NCI-H345 (cell line): ENCODE results near the gene NUDT21.
"Not testable (repeated sequence)": the region's sequence is repeated elsewhere in the genome, so short reads cannot be mapped to it uniquely, and the experiment has no call there.

ENCODE experiments used
- DNase-seq: peaks from one replicate; lab custom pipeline; 2025; lab: John Stamatoyannopoulos, UW

The NUDT21 gene

DNA sequence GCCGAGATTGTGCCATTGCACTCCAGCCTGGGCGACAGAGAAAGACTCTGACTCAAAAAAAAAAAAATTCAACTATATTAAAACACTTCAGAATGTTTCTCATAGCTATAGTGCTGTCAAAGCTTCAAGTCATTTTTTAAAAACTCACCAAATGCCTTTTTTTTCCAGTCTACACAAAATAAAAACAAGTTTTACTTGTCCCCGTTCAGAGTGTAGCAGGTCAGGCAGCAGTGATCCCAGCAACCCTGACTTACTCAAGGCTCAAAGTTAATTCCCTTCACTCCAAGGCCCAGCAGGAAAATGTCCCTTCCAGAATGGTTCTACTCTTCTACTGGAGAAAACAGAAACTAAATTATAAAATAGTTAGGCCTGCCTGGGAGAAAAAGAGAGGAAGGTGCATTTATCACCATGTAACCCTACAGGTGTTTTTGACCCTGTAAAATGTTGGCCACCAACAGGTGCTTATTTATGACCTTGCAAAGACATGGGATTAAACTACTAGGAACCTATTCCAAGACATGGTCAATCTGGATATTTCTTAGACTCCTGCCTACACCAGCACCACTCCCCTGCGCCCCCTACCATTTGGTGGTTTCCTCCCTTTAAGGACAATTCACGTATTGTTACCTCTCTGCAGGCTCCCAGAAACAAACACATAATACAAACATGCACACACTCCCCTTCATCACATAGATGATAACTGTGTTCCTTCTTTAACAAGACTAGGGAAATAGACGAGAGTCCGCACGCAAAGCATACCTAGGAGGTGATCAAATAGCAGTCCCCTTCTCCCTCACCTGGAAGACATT is 31.2 kb downstream of the NUDT21 start:
- no peak for DNase-seq

DNA sequence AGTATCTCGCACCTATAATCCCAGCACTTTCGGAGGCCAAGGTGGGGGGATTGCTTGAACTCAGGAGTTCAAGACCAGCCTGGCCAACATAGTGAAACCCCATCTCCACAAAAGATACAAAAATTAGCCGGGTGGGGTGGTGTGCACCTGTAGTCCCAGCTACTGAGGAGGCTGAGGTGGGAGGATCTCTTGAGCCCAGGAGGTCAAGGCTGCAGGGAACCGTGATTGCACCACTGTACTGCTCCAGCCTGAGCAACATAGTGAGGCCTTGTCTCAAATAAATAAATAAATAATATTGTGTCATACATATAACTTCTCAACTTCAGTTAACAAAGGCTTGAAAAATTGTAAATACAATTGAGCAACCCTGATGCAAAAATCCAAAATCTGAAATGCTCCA is 34.0 kb downstream of the NUDT21 start:
- no peak for DNase-seq

DNA sequence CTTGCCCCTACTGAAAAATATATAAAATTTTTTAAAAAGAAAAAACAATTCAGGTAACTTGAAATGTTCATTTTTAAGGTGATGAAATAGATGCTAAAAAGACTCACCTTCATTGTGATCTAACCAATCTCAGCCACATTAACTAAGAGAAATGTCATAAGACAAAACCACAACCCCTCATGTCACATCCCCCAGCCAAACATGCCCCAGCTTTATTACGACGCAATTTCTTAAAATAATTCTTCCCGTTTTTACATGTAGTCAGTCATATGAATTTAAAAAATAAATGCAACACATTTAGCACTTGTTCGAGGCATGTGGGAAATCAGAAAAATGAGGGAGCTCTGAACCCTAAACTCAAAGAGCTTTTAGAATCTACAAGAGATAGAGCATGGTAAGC is 35.3 kb downstream of the NUDT21 start:
- DNase-seq: no peak

DNA sequence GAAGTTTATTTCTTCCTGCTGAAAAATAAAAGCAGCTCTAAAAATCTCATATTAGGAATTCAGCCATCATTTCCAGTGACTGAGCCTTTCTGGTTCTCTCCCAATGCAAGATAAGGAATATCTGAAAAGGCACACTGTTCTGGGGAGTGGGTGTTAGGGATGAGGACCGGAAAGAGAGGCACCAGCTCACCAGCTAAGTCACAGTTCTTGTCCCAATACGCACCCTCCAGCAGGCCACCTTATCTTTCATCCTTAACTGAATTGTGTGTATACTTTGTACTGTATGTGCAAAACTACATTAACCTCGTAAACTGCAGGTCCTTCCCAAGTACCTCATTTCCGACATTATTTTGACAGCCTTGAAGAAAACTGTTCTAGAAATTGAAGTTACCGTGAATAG is 36.8 kb downstream of the NUDT21 start:
- no peak for DNase-seq

DNA sequence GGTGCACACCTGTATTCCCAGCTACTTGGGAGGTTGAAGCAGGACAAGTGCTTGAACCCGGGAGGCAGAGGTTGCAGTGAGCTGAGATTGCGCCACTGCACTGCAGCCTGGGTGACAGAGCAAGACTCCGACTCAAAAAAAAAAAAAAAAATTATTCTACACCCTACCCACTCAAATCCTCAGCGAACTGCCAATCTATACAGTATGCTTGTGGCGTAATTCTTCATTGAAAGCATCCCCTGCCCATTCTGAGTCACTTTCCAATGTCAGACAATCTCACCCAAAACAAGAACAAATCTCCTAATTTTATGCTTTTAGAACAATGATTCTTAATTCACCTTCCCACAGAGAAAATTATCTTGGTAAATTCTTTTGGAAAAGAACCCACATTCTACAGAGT is 37.8 kb downstream of the NUDT21 start:
- DNase-seq: no peak

DNA sequence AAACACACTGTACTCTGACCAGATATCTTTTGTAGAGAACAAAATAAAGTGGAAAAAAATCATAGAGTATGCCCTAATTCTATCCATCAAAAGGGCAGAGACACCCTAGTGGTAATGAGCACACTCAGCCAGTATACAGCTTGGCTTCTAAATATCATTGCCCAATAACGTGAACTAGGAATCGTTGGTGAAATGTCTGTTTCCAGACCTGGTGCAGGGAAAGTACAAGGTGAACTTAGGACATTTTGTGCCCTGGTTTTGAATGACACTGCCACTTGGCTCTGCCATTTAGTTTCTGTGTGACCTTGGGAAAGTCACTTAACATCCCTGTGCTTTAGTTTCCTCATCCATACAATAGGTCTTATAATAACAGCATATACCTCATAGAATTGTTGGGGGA is 39.5 kb downstream of the NUDT21 start:
- DNase-seq: no peak

DNA sequence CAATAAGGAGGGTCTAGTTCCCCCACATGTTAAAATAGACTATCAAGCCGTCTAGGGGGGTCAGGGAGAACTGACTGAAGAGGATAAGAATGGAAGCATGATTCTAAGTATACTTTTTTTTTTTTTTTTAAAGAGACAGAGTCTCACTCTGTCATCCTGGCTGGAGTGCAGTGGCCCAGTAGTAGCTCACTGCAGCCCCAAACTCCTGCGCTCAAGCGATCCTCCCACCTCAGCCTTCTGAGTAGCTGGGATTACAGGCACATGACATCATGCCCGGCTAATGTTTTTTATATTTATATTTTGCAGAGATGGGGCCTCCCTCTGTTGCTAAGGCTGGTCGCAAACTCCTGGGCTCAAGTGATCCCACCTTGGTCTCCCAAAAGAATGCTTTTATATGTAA is 40.0 kb downstream of the NUDT21 start:
- DNase-seq: no peak

DNA sequence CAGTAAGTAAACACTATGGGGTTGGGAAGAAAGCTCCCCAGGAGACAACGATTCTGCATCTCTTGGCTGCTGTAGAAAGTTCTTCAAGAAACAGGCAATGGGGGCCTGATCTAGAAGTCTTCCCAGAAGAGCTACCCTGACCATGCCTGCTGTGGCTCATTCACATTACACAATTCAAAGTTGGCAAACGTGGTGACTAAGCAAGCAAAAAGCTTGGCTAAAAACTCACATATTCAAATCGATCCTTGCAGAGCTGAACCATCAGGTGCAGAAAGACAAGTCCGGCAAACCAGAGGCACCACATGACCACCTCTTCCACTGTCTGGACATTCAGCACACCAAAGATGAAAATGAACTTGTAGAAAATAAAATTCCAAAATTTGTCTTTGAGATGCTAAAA is 41.9 kb downstream of the NUDT21 start:
- DNase-seq: no peak

DNA sequence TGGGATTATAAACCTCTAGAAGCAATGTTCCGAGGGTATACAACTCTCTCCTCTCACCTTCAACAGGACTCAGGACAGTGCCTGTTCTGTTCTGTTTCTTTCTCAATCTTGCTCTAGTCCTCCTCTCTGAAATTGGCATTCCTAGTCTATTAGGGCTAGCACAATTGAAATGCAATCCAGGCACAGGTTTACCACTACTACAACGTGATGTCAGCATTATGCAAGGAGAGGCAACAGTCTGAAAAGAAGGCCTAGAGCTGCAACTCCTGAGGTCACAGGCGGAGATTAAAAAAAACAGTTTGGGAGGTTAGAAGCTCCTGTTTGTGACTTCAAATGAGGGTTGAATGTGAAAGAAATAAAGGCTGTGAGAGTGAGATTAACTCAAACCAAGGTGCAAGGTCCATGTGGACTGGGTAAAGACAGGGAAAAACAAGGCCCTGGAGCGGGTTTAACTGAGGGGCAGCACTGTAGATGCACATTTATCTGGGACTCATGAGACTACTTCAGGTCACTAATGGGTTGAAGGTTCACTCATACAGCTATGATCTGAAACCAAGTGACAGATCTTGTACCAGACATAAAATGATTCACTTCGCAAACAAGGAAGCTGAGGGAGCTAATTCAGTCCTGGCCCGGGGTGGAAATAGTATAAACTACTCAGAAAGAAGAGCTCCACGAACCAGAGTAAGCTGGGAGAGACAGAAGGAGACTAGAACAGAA is 42.6 kb downstream of the NUDT21 start:
- DNase-seq: no peak

DNA sequence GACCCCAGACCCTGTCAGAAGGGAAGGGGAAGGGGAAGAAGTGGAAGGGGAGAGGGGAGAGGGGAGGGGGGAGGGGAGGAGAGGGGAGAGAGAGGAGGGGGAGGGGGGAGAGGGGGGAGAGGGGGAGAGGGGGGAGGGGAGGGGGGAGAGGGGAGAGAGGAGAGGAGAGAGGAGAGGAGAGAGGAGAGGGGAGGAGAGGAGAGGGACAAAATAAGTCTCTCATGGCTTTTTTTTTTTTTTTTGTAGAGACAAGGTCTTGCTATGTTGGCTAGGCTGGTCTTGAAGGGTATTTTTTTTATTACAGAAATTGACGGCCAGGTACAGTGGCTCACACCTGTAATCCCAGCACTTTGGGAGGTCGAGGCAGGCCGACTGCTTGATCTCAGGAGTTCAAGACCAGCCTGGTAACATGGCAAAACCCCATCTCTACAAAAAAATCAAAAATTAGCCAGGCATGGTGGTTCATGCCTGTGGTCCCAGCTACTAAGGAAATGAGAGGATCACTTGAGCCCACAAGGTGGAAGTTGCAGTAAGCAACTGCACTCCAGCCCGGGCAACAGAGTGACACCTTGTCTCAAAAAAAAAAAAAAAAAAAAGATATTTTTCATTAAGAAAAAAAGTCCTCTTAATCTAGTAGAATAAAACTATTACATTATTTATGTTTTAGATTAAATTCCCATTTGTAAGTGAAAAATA is 45.0 kb downstream of the NUDT21 start:
- DNase-seq: no peak

DNA sequence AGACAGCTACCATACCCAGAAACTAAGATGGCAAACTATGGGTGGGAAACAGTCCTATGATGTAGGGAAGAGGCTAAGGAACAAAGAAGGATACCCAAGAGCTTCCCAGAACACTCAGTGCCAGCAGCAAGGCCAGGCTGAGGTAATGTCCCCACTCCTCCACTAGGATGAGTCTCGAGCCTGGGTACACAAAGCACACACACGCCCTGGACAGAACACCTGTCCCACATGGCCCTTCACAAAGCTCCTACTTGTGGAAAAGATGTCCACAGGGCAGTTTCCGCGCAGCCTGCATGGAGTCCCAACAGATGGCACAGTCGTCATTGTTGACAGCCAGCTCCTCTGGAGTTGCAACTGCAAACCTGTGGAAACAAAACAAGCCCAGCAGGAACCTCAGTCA is 49.6 kb downstream of the NUDT21 start:
- DNase-seq: peak; percentile 81

DNA sequence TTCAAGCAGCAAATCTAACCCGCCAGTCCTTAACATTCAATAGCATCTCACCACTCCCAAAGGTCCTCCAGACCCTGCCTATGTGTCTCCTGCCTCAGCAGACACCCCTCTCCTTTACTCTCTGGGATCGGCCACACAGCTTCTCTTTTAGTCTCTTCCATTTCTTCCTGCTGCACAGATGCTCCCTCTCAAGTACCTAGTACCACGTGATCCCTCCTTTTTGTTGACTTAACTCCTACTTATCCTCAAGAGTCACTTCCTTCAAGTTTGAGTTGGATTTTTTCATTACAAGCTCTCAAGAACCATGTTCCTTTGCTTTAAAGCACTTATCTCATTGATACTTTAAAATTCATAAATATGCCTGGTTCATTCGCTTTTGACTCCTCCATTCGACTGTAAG is 50.7 kb downstream of the NUDT21 start:
- no peak for DNase-seq

DNA sequence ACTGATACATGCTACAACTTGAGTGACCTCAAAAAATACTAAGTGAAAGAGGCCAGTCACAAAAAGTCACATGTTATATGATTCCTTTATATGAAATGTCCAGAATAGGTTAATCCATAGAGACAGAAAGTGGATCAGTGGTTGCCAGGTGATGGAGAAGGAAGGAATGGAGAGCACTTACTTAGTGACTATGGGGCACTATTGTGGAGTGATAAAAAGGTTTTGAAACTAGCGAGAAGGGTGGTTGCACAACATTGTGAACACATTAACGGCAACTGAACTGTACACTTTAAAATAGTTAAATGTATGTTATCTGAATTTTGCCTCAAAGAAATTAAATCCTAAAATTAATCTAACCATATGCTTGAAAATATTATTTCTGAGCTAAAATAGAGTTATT is 51.6 kb downstream of the NUDT21 start:
- DNase-seq: no peak

DNA sequence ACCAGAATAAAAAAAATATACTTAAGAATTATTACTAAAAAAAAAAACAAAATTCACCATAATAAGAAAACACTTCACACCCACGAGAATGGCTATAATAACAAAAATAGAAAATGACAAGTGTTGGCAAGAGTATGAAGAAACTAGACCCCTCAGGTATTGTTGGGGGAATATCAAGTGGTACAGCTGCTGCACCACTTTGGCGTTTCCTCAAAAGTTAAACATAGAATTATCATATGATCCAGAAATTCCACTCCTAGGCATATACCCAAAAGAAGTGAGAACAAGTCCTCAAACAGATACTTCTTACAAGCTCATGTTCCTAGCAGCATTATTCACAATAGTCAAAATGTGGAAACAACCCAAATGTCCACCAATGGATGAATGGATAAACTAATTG is 52.1 kb downstream of the NUDT21 start:
- no peak for DNase-seq

DNA sequence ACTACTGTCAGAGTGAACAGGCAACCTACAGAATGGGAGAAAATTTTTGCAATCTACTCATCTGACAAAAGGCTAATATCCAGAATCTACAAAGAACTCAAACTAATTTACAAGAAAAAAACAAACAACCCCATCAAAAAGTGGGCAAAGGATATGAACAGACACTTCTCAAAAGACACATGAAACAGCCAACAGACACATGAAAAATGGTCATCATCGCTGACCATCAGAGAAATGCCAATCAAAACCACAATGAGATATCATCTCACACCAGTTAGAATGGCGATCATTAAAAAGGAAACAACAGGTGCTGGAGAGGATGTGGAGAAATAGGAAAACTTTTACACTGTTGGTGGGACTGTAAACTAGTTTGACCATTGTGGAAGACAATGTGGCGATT is 54.4 kb downstream of the NUDT21 start:
- DNase-seq: not testable (repeated sequence)

DNA sequence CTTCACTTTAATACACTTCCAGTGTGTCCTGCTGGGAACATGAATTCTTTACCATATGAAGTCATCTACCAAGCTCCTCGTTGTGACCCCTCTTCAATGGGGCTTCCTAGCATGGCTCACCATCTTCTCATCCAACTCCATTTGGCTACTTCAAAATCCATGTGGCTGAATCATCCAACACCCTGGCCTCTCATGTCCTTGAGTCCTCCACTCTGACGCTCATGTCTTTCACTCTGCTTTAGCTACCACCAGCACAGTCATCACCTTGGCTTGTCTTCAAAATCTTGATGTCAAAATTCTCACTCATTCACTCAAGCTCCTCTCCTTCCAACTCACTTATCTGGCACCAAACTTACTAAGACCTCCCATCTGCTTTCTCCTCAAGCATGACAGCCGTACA is 61.6 kb downstream of the NUDT21 start:
- no peak for DNase-seq

DNA sequence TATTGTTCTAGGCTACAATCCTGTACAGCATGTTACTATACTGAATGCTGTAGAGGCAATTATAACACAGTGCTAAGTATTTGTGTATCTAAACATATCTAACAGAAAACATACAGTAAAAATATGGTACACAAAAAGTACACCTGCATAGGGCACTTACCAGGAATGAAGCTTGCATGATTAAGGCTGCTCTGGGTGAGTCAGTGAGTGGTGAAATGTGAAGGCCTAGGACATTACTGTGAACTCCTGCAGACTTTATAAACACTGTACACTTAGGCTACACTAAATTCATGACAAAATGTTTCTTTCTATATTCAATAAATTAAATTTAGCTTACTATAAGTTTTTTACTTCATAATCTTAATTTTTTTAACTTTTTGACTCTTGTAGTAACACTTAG is 62.9 kb downstream of the NUDT21 start:
- no peak for DNase-seq

DNA sequence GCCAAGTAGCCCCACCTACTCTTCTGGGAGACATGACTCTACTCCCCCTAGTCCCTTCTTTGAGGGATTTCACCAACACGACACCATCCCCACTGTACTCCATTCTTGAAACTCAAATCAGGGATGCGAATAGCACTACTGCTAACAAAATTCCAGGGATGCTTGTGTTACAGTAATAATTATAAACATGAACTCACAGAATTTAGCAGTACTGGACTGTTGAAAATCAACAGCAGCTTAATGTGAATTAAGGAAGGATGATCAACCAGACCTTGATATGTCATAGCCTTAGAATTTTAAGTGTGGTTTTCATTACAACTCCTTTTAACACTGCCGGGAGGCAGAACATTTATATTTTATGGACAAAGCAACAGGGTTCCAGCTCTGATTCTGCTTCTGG is 63.7 kb downstream of the NUDT21 start:
- no peak for DNase-seq

DNA sequence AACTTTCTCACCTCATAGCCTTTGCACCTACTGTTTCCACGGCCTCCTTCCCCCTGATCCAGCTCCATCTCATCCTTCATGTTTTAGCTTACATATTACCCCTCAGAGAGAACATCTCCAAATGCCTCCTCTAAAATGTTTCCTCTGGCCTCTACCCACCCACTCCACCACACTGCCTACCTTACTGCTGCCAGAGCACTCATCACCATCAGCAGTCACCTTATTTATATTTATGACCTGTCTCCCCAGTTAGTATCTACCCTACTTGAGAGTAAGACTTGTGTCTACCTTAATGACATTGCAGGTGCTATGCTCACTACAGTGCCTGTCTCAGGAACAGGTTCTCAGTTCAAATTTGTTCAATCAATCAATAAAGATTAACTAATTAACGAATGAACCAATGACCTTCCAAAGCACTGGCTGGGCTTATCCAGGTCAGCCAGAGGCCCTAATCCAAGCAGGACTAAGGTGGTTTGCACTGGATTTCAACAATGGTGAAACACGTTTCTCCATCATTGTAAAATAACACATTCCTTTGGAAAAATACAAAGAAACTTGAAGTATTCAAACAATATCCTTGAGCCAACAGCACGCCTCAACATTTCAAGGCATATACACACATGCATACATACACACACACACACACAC is 66.9 kb downstream of the NUDT21 start:
- no peak for DNase-seq

DNA sequence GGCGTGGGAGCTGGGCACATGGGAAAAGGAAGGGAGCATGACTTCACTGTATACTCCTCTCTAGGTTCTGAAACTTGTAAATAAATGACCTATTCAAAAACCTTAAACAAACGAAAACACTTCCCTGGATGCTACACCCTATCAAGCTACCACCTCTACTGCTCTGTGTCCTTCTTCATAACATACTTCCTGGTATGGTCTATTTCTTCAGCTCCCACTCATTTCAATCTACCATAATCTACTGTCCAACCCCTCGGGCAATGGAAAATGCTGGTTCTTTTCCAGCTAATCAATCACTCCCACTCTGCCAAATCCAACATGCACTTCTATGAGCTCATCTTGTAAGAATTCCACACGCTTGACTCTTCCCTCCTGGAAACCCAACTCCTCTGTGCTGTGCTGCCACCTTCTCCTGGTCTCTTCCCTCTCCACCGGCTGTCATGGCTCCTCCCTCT is 68.2 kb downstream of the NUDT21 start:
- no peak for DNase-seq

DNA sequence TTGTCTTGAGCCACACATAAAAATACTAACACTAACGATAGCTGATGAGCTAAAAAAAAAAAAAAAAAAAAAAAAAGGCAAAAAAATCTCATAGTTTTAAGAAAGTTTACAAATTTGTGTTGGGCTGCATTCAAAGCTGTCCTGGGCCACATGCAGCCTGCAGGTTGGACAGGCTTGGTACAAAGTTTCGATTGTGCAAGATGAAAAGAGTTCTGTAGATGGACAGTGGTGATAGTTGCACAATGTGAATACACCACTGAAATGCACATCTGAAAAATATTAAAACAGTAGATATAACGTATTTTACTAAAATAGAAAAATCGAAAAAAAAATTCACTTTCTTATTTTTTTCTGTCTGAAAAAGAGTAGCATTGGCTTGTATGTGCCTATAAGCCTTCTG is 68.7 kb downstream of the NUDT21 start:
- DNase-seq: no peak

DNA sequence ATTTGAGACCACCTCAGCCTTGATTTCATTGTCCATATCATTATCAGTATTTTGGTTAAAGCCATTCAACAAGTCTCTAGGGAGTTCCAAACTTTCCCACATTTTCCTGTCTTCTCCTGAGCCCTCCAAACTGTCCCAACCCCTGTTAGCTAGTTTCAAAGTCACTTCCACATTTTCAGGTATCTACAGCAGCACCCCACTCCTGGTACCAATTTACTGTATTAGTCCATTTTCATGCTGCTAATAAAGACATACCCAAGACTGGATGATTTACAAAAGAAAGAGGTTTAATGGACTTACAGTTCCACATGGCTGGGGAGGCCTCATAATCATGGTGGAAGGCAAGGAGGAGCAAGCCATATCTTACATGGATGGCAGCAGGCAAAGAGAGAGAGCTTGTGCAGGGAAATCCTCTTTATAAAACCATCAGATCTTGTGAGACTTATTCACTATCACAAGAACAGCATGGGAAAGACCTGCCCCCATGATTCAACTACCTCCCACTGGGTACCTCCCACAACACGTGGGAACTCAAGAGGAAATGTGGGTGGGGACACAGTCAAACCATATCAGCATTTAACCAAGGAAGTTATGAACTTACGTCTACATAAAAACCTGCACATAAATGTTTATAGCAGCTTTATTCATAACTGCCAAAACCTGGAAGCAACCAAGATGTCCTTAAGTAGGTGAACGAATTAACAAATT is 70.2 kb downstream of the NUDT21 start:
- DNase-seq: not testable (repeated sequence)
